ENCODE data around the gene BCL6. TPM values are rescaled to one million over a fixed set of nuclear protein-coding genes. Genes with fewer than 3 reads are reported as not detected.

The BCL6 gene
- total and polyA plus RNA-seq, 9 of the 15 experiments (the other 6 are each of a cell fraction or from before 2014, with no cell fraction given): 0.08 to 3.5 (median 1.6) TPM

GRCh38 chr3:187741403-187742350 is 3.6 kb downstream of the BCL6 start (continued):
- TF ChIP-seq ZBTB40 (IDR thresholded peaks at IDR 0.05) (no peak), ZBTB40 (CRISPR knock-in tag; IDR thresholded peaks at IDR 0.05) (no peak), PBX2 (CRISPR knock-in tag; IDR thresholded peaks at IDR 0.05; ENCODE audit: low read depth) (no peak), PBX2 (tag; conservative IDR thresholded peaks at IDR 0.05; ENCODE audit: low read depth) (no peak; the same call in 1 of the 2 replicates), ZNF699 (CRISPR knock-in tag; IDR thresholded peaks at IDR 0.05; ENCODE audit: insufficient replicate concordance) (no peak), ZNF717 (CRISPR knock-in tag; IDR thresholded peaks at IDR 0.05) (no peak), PTBP1 (IDR thresholded peaks at IDR 0.05; ENCODE audit: low read depth, low read length) (no peak), NCOA6 (IDR thresholded peaks at IDR 0.05) (no peak), VEZF1 (CRISPR knock-in tag; IDR thresholded peaks at IDR 0.05) (peak; percentile 48; the same call in 1 of the 2 replicates), DLX4 (CRISPR knock-in tag; IDR thresholded peaks at IDR 0.05) (no peak), CAMTA2 (CRISPR knock-in tag; conservative IDR thresholded peaks at IDR 0.05) (no peak), ZNF184 (CRISPR knock-in tag; IDR thresholded peaks at IDR 0.05) (no peak), ZNF583 (CRISPR knock-in tag; IDR thresholded peaks at IDR 0.05) (no peak), PPARD (CRISPR knock-in tag; IDR thresholded peaks at IDR 0.05) (no peak)
